GM19438 (cell line): ENCODE measurements around the gene GSTM5.
"Not testable (repeated sequence)": the region's sequence is repeated elsewhere in the genome, so short reads cannot be mapped to it uniquely, and the experiment has no call there.

Source experiments
- ATAC-seq: cut with Tn5 transposase; IDR thresholded peaks from one replicate; pipeline ENCODE4 v1.9.1; 2021; ENCODE audit warnings: low read depth; ENCODE audit not compliant: unreplicated experiment

GSTM5 gene

GRCh38 chr1:109695138-109695537 is 16.9 kb upstream of the GSTM5 start:
- ATAC-seq: not testable (repeated sequence)

GRCh38 chr1:109697066-109697465 is 15.0 kb upstream of the GSTM5 start:
- ATAC-seq: no peak

- not testable (repeated sequence) for ATAC-seq
These were observed 14.2 kb upstream of the GSTM5 start for GRCh38 chr1:109697861-109698260.

GRCh38 chr1:109702940-109703339 is 9.1 kb upstream of the GSTM5 start:
- ATAC-seq: not testable (repeated sequence)

GRCh38 chr1:109704173-109704572 is 7.9 kb upstream of the GSTM5 start:
- no peak for ATAC-seq

- no peak for ATAC-seq
These were observed 6.6 kb upstream of the GSTM5 start for GRCh38 chr1:109705411-109705810.

GRCh38 chr1:109708949-109709348 is 3.1 kb upstream of the GSTM5 start:
- ATAC-seq: not testable (repeated sequence)

GRCh38 chr1:109709822-109710221 is 2.2 kb upstream of the GSTM5 start:
- not testable (repeated sequence) for ATAC-seq

- no peak for ATAC-seq
These were observed 342 bp downstream of the GSTM5 start for GRCh38 chr1:109712321-109712864.

GRCh38 chr1:109713636-109714035 is 1.6 kb downstream of the GSTM5 start:
- ATAC-seq: no peak

- no peak for ATAC-seq
These were observed 2.8 kb downstream of the GSTM5 start for GRCh38 chr1:109714661-109715372.

- no peak for ATAC-seq
These were observed 4.1 kb downstream of the GSTM5 start for GRCh38 chr1:109716121-109716520.

- no peak for ATAC-seq
These were observed 4.6 kb downstream of the GSTM5 start for GRCh38 chr1:109716570-109717090.

- ATAC-seq: no peak
These were observed 5.7 kb downstream of the GSTM5 start for GRCh38 chr1:109717729-109718128.

- no peak for ATAC-seq
These were observed 6.4 kb downstream of the GSTM5 start for GRCh38 chr1:109718495-109718894.

- ATAC-seq: no peak
These were observed 7.3 kb downstream of the GSTM5 start for GRCh38 chr1:109719337-109719837.

GRCh38 chr1:109721042-109721441 is 9.0 kb downstream of the GSTM5 start:
- no peak for ATAC-seq

GRCh38 chr1:109721971-109722370 is 9.9 kb downstream of the GSTM5 start:
- ATAC-seq: no peak

- ATAC-seq: no peak
These were observed 11.0 kb downstream of the GSTM5 start for GRCh38 chr1:109722908-109723691.

- ATAC-seq: no peak
These were observed 12.9 kb downstream of the GSTM5 start for GRCh38 chr1:109724933-109725332.

- ATAC-seq: no peak
These were observed 13.5 kb downstream of the GSTM5 start for GRCh38 chr1:109725510-109725909.
